Large intestine (tissue), 3 donors: Measurements from ENCODE around the gene MED26. TPM values are rescaled to one million over a fixed set of nuclear protein-coding genes. Genes with fewer than 3 reads are reported as not detected.
A peak's percentile ranks its signal among the peaks of the same experiment; 100 is the strongest.

ENCODE experiments used
- DNase-seq, 2 donors: peaks; one replicate each; pipeline versions ENCODE4 v3.0.0 to v3.0.0-alpha.2; 2013
- H3K27ac ChIP-seq: one replicate; pipeline ENCODE4 v1.5.1; 2013; ENCODE audit warnings: low read length
- H3K27me3 ChIP-seq: 2 replicates; pipeline ENCODE4 v1.6.1; 2013; ENCODE audit warnings: low read length; ENCODE audit not compliant: control insufficient read depth, insufficient read depth
- H3K36me3 ChIP-seq: 2 replicates; pipeline ENCODE4 v1.6.1; 2013; ENCODE audit warnings: low read length; ENCODE audit not compliant: control insufficient read depth, insufficient read depth
- H3K4me1 ChIP-seq: one replicate; pipeline ENCODE4 v1.6.1; 2013; ENCODE audit warnings: low read length; ENCODE audit not compliant: control insufficient read depth, insufficient read depth
- H3K4me3 ChIP-seq: one replicate; pipeline ENCODE4 v1.5.1; 2013; ENCODE audit warnings: low read length
- H3K9me3 ChIP-seq: one replicate; pipeline ENCODE4 v1.6.1; 2013; ENCODE audit warnings: mild to moderate bottlenecking, low read depth, low read length, moderate library complexity; ENCODE audit not compliant: control insufficient read depth
- WGBS: methylation state at CpG from one replicate; pipeline ENCODE4 v1.1.5; 2013; ENCODE audit warnings: low lambda C conversion rate; ENCODE audit not compliant: insufficient coverage; 5-methylcytosine and 5-hydroxymethylcytosine counted together
- polyA plus RNA-seq: library from polyadenylated mRNA; unstranded; fragments of 120-200 nt; gene quantifications from one replicate; pipeline ENCODE4 v1.2.1, GENCODE V29; 2013

MED26 gene
- polyA plus RNA-seq, 1 donor, result 7.2 TPM

DNA sequence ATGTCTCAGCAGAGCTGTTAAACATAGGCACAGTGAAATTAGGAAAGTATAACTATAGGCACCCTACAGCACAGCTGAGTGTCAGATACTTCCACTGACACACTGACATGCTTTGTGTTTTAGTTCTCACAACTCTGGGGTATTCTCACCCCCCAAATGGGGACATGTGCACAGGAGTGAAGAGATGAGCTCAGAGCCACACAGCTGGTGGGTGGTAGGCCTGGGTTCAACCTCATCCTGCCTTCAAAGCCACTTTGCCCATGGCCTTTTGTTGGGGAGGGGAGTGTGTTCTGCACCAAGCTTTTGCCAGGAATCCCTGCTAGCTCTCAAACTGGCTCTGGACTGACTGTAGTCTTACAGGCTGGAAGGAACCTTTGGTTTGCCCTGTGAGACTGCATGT is 54.1 kb downstream of the MED26 start:
- no peaks in the 10 kb centered on the region for H3K27me3 ChIP-seq
- no peak overlapping the region for H3K4me3 ChIP-seq
- H3K4me1 ChIP-seq, result peaks cover 14% of the 10 kb centered on the region
- no peaks in the 10 kb centered on the region for H3K9me3 ChIP-seq
- no peak for DNase-seq
- H3K27ac ChIP-seq, result no peak overlapping the region
- peaks cover 44% of the 10 kb centered on the region for H3K36me3 ChIP-seq

DNA sequence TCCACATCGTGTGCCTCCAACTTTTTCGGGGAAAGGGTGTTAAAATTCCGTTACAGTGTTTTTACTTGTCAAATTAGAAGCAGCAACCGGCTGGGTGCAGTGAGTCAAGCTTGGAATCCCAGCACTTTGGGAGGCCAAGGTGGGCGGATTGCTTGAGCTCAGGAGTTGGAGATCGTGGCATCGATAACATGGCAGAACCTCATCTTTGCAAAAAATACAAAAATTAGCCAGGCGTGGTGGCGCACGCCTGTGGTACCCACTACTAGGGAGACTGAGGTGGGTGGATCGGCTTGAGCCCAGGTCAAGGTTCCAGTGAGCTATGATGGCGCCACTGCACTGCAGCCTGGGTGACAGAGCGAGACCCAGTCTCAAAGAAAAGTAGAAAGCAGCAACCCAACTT is 54.7 kb downstream of the MED26 start:
- H3K36me3 ChIP-seq, result peaks cover 44% of the 10 kb centered on the region
- peaks cover 14% of the 10 kb centered on the region for H3K4me1 ChIP-seq
- no CpG with 5 or more reads among the region's 13 CpGs for WGBS

DNA sequence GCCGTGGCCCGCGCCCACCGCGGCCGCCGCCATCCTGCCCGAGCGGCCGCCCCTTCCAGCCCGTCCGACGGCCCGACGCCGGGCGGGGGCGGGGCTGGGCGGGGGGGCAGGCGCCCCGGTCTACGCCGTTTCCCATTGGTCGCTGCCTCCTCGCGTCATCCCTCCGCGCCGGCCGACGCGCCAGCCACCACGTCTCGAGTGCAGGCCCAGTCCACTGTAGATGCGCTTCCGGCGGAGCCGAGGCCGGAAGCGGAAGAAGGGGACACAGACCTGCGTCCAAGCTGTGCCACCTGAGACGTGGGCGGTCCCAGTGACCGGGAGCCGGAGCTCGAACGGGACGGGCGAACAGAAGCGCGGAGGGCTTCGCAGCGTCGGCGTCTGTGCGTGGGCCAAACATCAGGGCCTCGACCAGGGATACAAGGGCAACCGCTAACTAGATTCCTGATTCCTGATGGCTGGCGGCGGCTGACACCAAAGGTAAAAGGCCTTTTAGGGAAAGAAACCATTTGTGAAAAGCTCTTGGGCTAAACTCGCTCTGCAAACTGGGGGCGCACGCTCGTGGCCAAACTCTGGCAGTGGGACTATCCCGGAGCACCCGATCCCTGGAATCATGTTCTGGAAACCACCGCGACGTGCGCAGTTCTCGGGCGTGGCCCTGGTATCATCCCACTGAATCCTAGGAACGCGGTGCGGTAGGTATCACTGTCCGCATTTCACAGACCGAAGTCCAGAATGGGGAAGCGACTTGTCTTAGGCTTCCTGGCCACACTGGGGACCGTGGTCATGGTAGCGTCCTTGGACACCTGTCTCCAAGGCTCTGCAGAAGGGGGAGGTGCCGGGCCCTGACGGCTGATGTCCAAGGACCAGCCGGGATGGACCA is 55.4 kb downstream of the MED26 start, which contains the start of gene SLC35E1:
Gene SLC35E1, minus strand, starts transcription at position 84 of the 880 bp plus-strand sequence. Its CDS starts 51 bp downstream, at position 33.
- H3K27ac ChIP-seq, result peak within 1 kb of the TSS; percentile 81
- H3K27me3 ChIP-seq, result no peaks in the 10 kb centered on the region
- no CpG with 5 or more reads among the region's 83 CpGs for WGBS
- DNase-seq, result peak; percentile 97
- H3K36me3 ChIP-seq, result peaks cover 45% of the 10 kb centered on the region
- no peaks in the 10 kb centered on the region for H3K9me3 ChIP-seq
- peaks cover 14% of the 10 kb centered on the region for H3K4me1 ChIP-seq
- H3K4me3 ChIP-seq, result peak within 1 kb of the TSS; percentile 80

More for the DNA sequence above, 54.7 kb downstream of the MED26 start:
- peak overlapping the region; percentile 81 for H3K27ac ChIP-seq
- no peak for DNase-seq
- H3K9me3 ChIP-seq, result no peaks in the 10 kb centered on the region
- H3K4me3 ChIP-seq, result peak overlapping the region; percentile 80
- no peaks in the 10 kb centered on the region for H3K27me3 ChIP-seq

DNA sequence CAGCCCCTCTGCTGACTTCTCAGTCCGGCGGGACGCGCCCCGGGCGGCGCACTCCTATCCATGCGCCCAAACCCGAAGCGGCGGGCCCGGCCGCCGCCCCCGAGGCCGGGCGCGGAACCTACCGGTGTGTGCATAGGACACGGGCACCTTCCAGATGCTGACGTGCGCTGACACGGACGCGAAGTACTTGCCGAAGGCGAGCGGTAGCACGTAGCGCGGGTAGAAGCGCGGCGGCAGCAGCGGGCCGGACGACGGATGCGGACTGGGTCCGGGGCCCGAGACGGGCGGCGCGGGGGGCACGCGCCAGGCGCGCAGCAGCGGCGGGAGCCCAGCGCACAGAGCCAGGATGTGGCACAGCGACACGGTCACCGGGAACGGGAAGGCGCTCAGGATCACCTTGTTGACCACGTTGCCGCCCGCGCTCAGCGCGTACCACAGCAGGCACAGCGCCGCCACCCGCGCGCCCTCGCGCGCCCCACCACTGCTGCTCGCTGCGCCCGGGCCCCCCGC is 56.1 kb downstream of the MED26 start:
- H3K27ac ChIP-seq, result no peak overlapping the region
- no peak for DNase-seq
- no peaks in the 10 kb centered on the region for H3K9me3 ChIP-seq
- H3K27me3 ChIP-seq, result no peaks in the 10 kb centered on the region
- peaks cover 47% of the 10 kb centered on the region for H3K36me3 ChIP-seq
- no CpG with 5 or more reads among the region's 75 CpGs for WGBS
- H3K4me3 ChIP-seq, result peak overlapping the region; percentile 57
- peaks cover 14% of the 10 kb centered on the region for H3K4me1 ChIP-seq

DNA sequence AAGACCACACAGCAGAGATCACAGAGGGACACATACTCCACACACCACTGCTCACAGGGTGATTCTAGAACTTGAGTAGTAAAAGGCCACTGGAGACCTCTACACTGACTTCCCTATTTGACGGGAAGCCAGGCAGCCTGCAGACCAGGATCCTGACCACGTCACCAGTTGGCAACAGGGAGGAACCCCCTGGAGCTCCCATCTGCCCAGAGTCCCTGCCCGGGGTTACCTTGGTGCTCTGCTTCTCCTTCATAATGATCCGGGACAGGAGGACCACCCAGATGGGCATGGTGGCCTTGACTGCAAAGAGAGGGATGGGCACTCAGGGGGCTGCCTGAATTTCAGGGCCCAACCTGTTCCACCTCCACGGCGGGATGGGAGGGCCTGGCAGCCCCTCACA is 56.7 kb downstream of the MED26 start:
- no peak for DNase-seq
- Histone ChIP-seq H3K27me3 (no peaks in the 10 kb centered on the region), H3K9me3 (no peaks in the 10 kb centered on the region), H3K36me3 (peaks cover 46% of the 10 kb centered on the region), H3K4me1 (peaks cover 14% of the 10 kb centered on the region), H3K4me3 (peak overlapping the region; percentile 57), H3K27ac (no peak overlapping the region)
- no CpG with 5 or more reads among the region's 6 CpGs for WGBS

DNA sequence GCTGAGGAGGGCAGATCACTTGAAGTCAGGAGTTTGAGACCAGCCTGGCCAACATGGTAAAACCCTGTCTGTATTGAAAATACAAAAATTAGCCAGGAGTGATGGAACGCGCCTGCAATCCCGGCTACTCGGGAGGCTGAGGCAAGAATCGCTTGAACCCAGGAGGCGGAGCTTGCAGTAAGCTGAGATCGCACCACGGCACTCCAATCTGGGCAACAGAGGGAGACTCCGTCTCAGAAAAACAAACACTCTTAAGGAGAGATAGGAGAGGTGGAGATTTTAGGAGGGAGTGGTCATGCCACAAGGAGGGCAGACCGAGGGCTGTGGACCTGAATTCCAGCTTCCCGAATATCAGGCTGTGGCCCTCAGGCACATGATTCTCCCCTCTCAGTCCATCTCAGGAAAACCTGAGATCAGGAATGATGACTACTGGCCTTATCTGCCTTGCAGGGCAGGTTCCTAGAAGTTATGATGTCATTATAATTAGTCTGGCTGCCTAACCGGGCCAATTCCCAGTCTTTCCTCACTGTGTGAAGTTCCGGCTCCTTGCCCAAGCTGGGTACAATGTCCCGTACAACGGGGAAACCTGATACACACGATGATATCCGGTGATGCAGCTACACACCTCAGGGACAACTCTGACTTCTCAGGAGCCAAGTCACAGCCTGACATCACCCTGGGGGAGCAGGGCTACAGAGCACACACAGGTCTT is 58.2 kb downstream of the MED26 start:
- H3K9me3 ChIP-seq, result no peaks in the 10 kb centered on the region
- H3K4me1 ChIP-seq, result peaks cover 14% of the 10 kb centered on the region
- H3K36me3 ChIP-seq, result peaks cover 39% of the 10 kb centered on the region
- H3K27me3 ChIP-seq, result no peaks in the 10 kb centered on the region
- H3K27ac ChIP-seq, result no peak overlapping the region
- no peak for DNase-seq
- H3K4me3 ChIP-seq, result no peak overlapping the region
- WGBS, result no CpG with 5 or more reads among the region's 17 CpGs

DNA sequence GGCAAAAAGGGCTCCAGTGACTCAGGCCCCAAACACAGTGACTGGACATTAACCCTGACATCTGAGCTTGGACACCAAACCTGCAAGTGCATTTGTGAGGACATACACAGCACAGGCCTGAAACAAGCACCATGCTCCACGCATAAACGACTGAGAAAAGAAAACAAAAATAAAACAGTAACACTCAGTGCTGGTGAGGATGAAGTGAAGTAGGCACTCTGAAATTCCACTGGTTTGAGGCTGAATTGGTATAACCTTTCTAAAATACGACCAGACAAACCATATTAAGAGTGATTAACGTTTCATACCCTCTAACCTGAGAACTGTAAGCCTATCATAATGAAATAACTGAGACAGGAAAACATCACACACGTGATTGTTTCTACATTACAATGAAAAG is 61.3 kb downstream of the MED26 start:
- DNase-seq, result no peak
- peaks cover 7% of the 10 kb centered on the region for H3K4me1 ChIP-seq

DNA sequence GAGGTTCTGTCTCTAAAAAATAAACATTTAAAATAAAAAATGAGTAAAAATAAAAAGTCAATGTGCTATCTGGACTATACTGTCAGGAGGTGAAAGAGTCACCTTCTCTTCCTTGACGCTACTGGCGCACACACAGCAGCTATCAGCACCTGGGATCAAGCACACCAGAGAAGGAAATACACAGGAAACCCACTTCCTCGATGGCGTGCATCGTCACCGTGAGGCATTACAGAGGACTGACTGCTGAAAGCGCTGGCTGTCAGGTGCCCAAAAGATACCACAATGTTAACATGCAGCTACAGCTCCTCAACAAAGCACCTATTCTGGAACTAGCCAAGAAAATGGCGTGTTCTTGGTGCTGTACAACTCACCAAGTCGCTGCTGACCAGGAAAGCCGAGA is 61.8 kb downstream of the MED26 start:
- Histone ChIP-seq H3K27ac (no peak overlapping the region), H3K4me1 (peaks cover 3% of the 10 kb centered on the region), H3K36me3 (peaks cover 58% of the 10 kb centered on the region), H3K9me3 (no peaks in the 10 kb centered on the region), H3K27me3 (no peaks in the 10 kb centered on the region), H3K4me3 (no peak overlapping the region)
- DNase-seq, result no peak
- WGBS, result no CpG with 5 or more reads among the region's 10 CpGs

More for the DNA sequence above, 61.3 kb downstream of the MED26 start:
- H3K27ac ChIP-seq, result no peak overlapping the region
- H3K9me3 ChIP-seq, result no peaks in the 10 kb centered on the region
- WGBS, result 100% methylated on average over 2 of the region's 5 CpGs
- H3K27me3 ChIP-seq, result no peaks in the 10 kb centered on the region
- no peak overlapping the region for H3K4me3 ChIP-seq
- H3K36me3 ChIP-seq, result peaks cover 54% of the 10 kb centered on the region

DNA sequence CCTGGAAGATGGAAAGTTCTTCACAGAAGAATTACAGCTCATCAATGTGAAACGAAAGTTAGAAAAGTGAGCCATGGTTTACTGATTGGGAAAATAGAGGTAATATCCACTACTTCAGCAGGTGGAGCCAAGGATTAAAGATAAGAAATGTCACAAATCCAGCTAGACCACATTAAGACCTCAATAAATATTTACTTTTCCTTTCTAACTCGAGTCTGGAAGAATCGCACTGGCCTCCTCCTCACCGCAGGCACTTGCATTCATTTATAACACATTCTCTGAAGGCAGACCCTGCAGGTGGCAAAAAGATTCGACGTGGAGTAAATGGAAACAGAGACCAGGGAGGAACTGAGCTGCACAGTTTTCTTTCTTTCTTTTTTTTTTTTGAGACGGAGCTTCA is 63.2 kb downstream of the MED26 start:
- DNase-seq, result peak in 1 of 2 donors; percentile 34
- H3K27me3 ChIP-seq, result no peaks in the 10 kb centered on the region
- no peak overlapping the region for H3K4me3 ChIP-seq
- H3K27ac ChIP-seq, result no peak overlapping the region
- WGBS, result 40% methylated on average over 1 of the region's 7 CpGs
- peaks cover 62% of the 10 kb centered on the region for H3K36me3 ChIP-seq
- H3K4me1 ChIP-seq, result no peaks in the 10 kb centered on the region
- no peaks in the 10 kb centered on the region for H3K9me3 ChIP-seq

DNA sequence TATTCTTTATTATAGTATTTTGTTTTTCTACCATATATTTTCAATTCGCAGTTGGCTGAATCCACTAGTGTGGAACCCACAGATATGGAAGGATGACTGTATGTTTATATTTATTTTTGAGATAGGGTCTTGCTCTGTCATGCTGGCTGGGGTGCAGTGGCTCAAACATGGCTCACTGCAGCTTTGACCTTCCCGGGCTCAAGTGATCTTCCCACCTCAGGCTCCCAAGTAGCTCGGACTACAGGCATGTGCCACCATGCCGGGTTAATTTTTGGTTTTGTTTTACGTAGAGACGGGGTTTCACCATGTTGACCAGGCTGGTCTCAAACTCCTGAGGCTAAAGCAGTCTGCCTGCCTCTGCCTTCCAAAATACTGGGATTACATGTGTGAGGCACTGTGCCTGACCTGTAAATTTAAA is 65.4 kb downstream of the MED26 start:
- no CpG with 5 or more reads among the region's 6 CpGs for WGBS
- H3K36me3 ChIP-seq, result peaks cover 55% of the 10 kb centered on the region

More for the DNA sequence above, 65.4 kb downstream of the MED26 start:
- no peak overlapping the region for H3K4me3 ChIP-seq
- H3K4me1 ChIP-seq, result no peaks in the 10 kb centered on the region
- no peaks in the 10 kb centered on the region for H3K27me3 ChIP-seq
- H3K27ac ChIP-seq, result no peak overlapping the region
- H3K9me3 ChIP-seq, result no peaks in the 10 kb centered on the region
- no peak for DNase-seq
